ENCODE results near the gene KDM3A. TPM values are rescaled to one million over a fixed set of nuclear protein-coding genes. Genes with fewer than 3 reads are reported as not detected.
A peak's percentile ranks its signal among the peaks of the same experiment; 100 is the strongest.

Gene KDM3A
- total RNA-seq, 1 donor from 2014 or later: 46.0 TPM

DNA sequence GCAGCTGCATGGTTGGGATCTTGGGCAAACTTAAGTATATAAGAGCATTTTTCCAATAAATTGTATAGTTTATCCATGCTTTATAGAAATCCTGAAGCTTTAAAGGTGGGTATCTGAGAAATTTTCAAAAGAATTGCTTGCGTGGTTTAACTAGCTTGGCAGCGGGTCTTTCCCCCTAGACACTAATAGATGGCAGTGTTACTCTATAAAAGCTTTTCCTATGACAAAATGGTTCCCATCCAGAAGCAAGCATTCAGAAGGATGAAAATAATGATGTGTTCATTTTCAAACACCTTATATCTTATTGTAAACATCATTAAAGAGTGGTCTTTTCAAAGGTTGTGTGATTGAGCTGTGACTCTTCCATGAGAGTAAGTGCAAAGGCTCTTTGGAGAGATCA, 45.9 kb downstream of the KDM3A start:
- DNase-seq: no peak

DNA sequence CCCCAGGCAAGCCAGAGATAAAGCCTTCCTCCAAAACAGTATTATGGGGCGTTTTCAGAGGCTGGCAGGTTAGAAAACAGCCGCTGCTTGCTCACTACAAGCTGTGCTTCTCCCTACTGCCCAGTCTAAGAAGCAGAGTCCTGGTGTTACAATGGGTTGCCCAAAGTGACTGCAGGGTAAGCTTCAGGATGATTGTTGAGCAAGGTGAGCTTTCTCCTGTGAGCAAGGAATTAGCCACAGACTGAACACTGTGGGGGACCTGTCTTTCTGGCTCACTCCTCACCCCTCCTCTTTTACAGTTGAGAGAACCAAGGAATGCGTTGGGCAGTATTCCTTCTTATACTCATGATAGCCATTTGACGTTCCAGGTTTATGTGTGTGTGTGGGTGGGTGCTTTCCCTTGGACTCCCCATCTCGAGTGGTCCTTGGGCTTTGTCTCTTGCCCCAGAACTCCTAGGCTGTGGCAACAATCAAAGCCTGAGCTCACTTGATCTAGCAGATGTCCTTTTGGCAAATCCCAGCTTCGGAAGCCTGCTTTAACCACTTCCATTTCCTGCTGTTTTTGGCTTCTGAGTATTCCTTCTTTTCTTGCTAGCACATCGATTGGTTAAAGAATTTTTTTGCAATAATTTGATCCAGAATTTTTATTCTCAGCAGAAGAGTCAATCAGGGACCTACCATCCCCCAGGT, 47.5 kb downstream of the KDM3A start:
- no peak for ATAC-seq (ENCODE audit: low read depth)
- POLR2A ChIA-PET: no interaction called here
- TF ChIP-seq, protein P1, sequence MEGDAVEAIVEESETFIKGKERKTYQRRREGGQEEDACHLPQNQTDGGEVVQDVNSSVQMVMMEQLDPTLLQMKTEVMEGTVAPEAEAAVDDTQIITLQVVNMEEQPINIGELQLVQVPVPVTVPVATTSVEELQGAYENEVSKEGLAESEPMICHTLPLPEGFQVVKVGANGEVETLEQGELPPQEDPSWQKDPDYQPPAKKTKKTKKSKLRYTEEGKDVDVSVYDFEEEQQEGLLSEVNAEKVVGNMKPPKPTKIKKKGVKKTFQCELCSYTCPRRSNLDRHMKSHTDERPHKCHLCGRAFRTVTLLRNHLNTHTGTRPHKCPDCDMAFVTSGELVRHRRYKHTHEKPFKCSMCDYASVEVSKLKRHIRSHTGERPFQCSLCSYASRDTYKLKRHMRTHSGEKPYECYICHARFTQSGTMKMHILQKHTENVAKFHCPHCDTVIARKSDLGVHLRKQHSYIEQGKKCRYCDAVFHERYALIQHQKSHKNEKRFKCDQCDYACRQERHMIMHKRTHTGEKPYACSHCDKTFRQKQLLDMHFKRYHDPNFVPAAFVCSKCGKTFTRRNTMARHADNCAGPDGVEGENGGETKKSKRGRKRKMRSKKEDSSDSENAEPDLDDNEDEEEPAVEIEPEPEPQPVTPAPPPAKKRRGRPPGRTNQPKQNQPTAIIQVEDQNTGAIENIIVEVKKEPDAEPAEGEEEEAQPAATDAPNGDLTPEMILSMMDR (IDR thresholded peaks at IDR 0.05): no peak
- H3K27me3 Mint-ChIP-seq: no peaks in the 10 kb centered on the region
- peaks cover 6% of the 10 kb centered on the region for H3K4me1 Mint-ChIP-seq
- no peaks in the 10 kb centered on the region for H3K9me3 Mint-ChIP-seq
- peaks cover 94% of the 10 kb centered on the region for H3K36me3 Mint-ChIP-seq (ENCODE audit: low read depth)
- no peak overlapping the region for H3K4me3 Mint-ChIP-seq
- CTCF ChIA-PET: no interaction called here
- no peak for DNase-seq
- intact Hi-C loops (cut with micrococcal nuclease): no loop called here
- H3K27ac Mint-ChIP-seq: peak overlapping the region; percentile 58

More for the DNA sequence above, 45.9 kb downstream of the KDM3A start:
- Mint-ChIP-seq H3K36me3 (ENCODE audit: low read depth) (peaks cover 99% of the 10 kb centered on the region), H3K9me3 (no peaks in the 10 kb centered on the region), H3K4me1 (no peaks in the 10 kb centered on the region), H3K27ac (no peak overlapping the region), H3K4me3 (no peak overlapping the region), H3K27me3 (no peaks in the 10 kb centered on the region)
- ChIA-PET POLR2A (interaction anchor here (0.6 kb wide), 1 partner anchor 8 kb away, joined by 4 read pairs; no protein-coding TSS in a partner anchor), CTCF (interaction anchor here (0.8 kb wide), 1 partner anchor 37 kb away, joined by 3 read pairs; no protein-coding TSS in a partner anchor)
- intact Hi-C loops (cut with micrococcal nuclease): no loop called here
- TF ChIP-seq, protein P1 (IDR thresholded peaks at IDR 0.05): no peak
- ATAC-seq (ENCODE audit: low read depth): no peak

DNA sequence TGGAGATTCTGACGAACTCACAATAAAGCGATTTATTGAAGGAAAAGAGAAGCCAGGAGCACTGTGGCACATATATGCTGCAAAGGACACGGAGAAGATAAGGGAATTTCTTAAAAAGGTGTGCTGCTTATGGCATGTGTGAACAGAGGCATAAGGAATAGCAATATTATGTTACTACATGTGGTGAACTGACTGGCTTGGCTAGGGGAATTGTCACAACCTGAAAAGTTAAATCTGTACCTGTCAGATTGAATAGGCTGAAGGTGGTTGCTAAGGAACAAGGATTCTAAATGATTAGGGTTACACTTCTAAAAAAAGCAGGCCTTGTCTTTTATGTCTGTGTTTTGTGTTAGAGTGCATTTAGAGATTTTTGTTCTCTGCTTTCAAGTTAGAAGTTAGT, 48.4 kb downstream of the KDM3A start:
- intact Hi-C loops (cut with micrococcal nuclease): no loop called here
- DNase-seq (no peak), ATAC-seq (ENCODE audit: low read depth) (no peak)
- peaks cover 93% of the 10 kb centered on the region for H3K36me3 Mint-ChIP-seq (ENCODE audit: low read depth)
- ChIA-PET POLR2A (no interaction called here), CTCF (no interaction called here)
- H3K4me3 Mint-ChIP-seq: no peak overlapping the region
- peaks cover 10% of the 10 kb centered on the region for H3K4me1 Mint-ChIP-seq
- no peaks in the 10 kb centered on the region for H3K27me3 Mint-ChIP-seq
- H3K9me3 Mint-ChIP-seq: peaks cover 5% of the 10 kb centered on the region
- TF ChIP-seq, protein P1 (IDR thresholded peaks at IDR 0.05): no peak
- no peak overlapping the region for H3K27ac Mint-ChIP-seq

DNA sequence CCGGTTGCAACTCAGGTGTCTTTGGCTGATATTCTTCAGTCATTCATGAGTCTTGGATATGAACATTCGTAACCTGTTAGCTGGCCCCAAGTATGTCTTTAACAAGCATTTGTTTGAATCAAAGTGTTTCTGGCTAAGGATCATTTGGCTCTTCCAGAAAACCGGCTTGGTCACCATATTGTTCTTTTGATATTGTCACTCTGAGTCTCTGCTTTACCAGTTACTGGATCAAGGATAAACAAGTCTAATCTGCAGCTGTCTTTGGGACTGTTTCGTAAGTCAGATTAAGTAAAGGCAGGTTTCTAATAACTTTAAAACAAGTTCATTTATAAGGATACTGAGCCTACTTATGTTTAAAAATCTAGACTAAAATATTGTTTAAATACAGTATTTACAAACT, 49.1 kb downstream of the KDM3A start:
- Mint-ChIP-seq H3K36me3 (ENCODE audit: low read depth) (peaks cover 91% of the 10 kb centered on the region), H3K9me3 (peaks cover 10% of the 10 kb centered on the region), H3K4me1 (peaks cover 17% of the 10 kb centered on the region), H3K4me3 (no peak overlapping the region), H3K27me3 (no peaks in the 10 kb centered on the region), H3K27ac (no peak overlapping the region)
- CTCF ChIA-PET: no interaction called here
- ATAC-seq (ENCODE audit: low read depth): no peak
- POLR2A ChIA-PET: interaction anchor here (0.6 kb wide), 1 partner anchor 14 kb away, joined by 8 read pairs; no protein-coding TSS in a partner anchor
- TF ChIP-seq, protein P1 (IDR thresholded peaks at IDR 0.05): no peak
- no peak for DNase-seq
- intact Hi-C loops (cut with micrococcal nuclease): no loop called here

DNA sequence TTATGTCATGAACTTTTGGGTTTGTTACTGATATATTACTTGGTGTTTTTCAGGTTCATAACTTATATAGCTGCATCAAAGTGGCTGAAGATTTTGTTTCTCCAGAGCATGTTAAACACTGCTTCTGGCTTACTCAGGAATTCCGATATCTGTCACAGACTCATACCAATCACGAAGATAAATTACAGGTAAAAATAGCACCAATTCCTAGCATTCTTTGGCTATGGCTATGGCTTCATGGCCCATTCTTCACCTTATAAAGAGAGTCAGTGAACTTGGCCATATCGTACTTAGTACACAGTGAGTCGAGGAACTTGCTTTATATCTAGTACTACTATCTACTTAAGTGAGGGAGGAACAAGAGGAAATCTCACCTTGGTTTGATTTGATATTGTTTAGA, 49.9 kb downstream of the KDM3A start:
- Mint-ChIP-seq H3K4me1 (peaks cover 21% of the 10 kb centered on the region), H3K27ac (peak overlapping the region; percentile 21), H3K9me3 (peaks cover 10% of the 10 kb centered on the region), H3K27me3 (no peaks in the 10 kb centered on the region), H3K36me3 (ENCODE audit: low read depth) (peaks cover 91% of the 10 kb centered on the region), H3K4me3 (no peak overlapping the region)
- DNase-seq (no peak), ATAC-seq (ENCODE audit: low read depth) (no peak)
- intact Hi-C loops (cut with micrococcal nuclease): no loop called here
- CTCF ChIA-PET: no interaction called here
- POLR2A ChIA-PET: no interaction called here
- TF ChIP-seq, protein P1 (IDR thresholded peaks at IDR 0.05): no peak

All from activated B cell treated with CpG ODN at 0.5 μM for 24 hours (primary cell).